ENCODE measurements around the gene PLCL2. TPM values are rescaled to one million over a fixed set of nuclear protein-coding genes. Genes with fewer than 3 reads are reported as not detected.

PLCL2 gene
- polyA plus RNA-seq, 1 experiment, result 1.9 TPM

DNA sequence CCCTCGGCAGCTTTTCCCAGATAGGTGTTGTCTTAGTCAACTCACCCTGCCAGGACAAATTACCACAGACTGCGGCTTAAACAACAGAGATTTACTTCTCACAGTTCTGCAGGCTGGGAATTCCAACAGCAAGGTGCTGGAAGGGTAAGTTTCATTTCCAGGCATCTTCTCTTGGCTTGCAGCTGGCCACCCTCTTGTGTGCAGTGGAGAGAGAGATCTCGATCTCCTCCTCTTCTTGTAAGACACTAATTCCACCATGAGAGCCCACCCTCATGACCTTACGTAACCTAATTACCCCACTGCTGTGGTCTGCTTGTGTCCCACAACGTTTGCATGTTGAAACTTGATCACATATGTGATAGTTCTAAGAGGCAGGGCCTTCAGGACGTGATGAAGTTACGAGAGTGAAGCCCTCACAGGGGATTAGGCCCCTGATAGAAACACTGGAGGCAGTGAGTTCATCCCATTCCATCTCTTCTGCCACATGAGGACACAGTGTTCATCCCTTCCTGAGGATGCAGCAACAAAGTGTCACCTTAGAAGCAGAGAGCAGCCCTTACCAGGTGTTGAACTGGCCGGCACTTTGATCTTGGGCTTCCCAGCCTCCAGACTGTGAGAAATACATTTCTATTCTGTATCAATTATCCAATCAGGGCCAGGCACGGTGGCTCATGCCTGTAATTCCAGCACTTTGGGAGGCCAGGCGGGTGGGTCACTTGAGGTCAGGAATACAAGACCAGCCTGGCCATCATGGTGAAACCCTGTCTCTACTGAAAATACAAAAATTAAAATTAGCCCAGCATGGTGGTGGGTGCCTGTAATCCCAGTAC, 247.7 kb downstream of the PLCL2 start:
- Histone ChIP-seq H3K27me3 (ENCODE audit: control insufficient read depth, insufficient read depth, low read length) (no peaks in the 10 kb centered on the region), H3K36me3 (ENCODE audit: control insufficient read depth, insufficient read depth, low read length) (no peaks in the 10 kb centered on the region), H3K4me3 (ENCODE audit: low read depth, low read length) (no peak overlapping the region)
- no peak for DNase-seq (ENCODE audit: low read depth)
- CTCF ChIA-PET, result no interaction called here
- TF ChIP-seq, protein P1, sequence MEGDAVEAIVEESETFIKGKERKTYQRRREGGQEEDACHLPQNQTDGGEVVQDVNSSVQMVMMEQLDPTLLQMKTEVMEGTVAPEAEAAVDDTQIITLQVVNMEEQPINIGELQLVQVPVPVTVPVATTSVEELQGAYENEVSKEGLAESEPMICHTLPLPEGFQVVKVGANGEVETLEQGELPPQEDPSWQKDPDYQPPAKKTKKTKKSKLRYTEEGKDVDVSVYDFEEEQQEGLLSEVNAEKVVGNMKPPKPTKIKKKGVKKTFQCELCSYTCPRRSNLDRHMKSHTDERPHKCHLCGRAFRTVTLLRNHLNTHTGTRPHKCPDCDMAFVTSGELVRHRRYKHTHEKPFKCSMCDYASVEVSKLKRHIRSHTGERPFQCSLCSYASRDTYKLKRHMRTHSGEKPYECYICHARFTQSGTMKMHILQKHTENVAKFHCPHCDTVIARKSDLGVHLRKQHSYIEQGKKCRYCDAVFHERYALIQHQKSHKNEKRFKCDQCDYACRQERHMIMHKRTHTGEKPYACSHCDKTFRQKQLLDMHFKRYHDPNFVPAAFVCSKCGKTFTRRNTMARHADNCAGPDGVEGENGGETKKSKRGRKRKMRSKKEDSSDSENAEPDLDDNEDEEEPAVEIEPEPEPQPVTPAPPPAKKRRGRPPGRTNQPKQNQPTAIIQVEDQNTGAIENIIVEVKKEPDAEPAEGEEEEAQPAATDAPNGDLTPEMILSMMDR (IDR thresholded peaks at IDR 0.05; ENCODE audit: insufficient read depth, low read depth, low read length), result no peak
- POLR2A ChIA-PET, result no interaction called here

DNA sequence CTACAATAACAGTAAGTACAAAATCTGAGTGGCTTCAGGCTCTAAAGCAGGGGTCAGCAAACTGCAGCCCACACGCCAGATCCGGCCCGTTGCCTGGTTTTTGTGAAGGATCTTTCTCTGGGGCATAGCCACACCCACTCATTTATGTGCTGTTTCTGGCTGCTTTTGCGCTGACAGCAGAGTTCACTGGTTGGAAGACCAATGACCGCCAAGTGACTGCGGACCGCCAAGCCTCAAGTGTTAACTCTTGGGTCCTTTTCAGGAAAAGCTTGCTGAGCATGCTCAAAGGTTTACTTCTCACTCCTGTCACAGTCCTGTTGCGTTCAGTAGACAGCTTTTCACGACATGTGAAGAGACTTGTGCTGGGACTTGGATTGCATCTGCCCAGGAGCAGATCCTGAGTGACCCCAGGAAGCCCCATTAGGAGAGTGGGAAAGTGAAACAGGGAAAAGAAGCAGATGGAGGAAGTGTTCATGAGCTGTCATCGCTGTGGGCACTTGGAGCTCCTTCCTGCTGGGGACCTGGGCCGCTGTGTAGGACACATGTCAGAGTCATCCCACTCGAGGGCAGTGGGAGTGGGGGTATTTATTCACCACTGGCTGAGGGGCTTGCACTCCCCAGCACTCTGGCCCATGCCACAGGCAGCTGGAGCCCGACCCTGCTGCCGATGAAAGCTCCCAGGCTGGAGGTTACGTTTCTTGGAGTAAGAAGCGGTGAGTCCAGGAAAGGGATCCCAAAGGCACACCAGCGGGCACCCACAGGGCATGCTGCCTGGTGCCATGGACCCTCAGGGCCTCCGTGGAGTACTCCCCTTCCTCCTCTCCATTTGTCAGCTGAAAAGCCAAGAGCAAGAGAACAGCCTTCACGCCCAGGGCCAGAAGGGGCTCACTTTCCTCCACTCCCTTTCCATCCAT, 249.1 kb downstream of the PLCL2 start:
- DNase-seq (ENCODE audit: low read depth), result no peak
- H3K4me3 ChIP-seq (ENCODE audit: low read depth, low read length), result no peak overlapping the region
- TF ChIP-seq, protein P1 (IDR thresholded peaks at IDR 0.05; ENCODE audit: insufficient read depth, low read depth, low read length), result no peak
- no peaks in the 10 kb centered on the region for H3K36me3 ChIP-seq (ENCODE audit: control insufficient read depth, insufficient read depth, low read length)
- H3K27me3 ChIP-seq (ENCODE audit: control insufficient read depth, insufficient read depth, low read length), result no peaks in the 10 kb centered on the region
- ChIA-PET POLR2A (no interaction called here), CTCF (no interaction called here)

DNA sequence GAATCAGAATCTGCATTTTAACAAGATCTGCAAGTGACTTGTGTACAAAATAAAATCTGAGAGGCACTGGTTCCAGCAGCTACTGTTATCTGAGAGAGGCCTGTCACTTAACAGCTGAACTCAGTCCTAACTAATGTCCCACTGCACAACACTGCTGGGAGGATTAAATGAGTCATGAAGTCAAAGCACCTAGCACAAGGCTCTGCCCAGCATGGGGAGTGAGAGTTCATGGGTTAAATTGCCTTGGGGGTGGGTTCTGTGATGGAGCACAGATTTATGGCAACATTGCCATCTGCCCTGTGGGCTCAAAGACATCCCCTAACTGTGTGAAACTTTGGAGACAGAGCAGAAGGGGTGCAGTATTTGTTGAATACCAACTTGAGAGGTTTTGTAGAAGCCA, 250.9 kb downstream of the PLCL2 start:
- no peak for DNase-seq (ENCODE audit: low read depth)
- ChIA-PET CTCF (no interaction called here), POLR2A (no interaction called here)
- no peak overlapping the region for H3K4me3 ChIP-seq (ENCODE audit: low read depth, low read length)
- no peaks in the 10 kb centered on the region for H3K27me3 ChIP-seq (ENCODE audit: control insufficient read depth, insufficient read depth, low read length)
- TF ChIP-seq, protein P1 (IDR thresholded peaks at IDR 0.05; ENCODE audit: insufficient read depth, low read depth, low read length), result no peak
- no peaks in the 10 kb centered on the region for H3K36me3 ChIP-seq (ENCODE audit: control insufficient read depth, insufficient read depth, low read length)

DNA sequence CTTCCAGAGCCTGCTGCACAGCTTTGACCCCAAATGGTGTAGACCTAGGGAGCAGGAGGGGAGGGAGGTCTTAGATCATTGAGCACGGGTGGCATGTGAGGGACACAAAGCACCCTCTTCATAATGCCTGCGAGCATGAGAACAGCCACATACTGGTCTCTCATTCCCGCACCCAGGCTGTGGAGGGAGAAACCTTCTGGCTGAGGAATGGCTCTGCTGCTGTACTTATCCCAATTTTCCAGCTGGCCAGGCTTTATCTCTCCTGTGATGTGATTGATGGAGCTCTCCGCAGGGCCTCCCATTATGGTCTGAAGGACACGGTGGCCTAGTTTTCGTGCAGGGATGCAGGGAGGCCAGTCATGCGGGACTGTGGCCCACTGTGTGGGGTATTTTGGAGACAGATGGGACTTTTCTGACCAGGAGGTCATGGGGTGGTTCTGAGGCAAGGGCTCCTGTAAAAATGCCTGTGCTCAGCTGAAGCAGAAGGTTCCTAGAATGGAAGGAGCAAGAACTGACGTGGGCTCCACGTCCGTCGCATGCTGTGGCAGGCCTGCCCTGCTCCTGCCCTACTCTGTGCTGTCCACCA, 251.5 kb downstream of the PLCL2 start:
- no peak overlapping the region for H3K4me3 ChIP-seq (ENCODE audit: low read depth, low read length)
- no peaks in the 10 kb centered on the region for H3K27me3 ChIP-seq (ENCODE audit: control insufficient read depth, insufficient read depth, low read length)
- no peak for DNase-seq (ENCODE audit: low read depth)
- no peaks in the 10 kb centered on the region for H3K36me3 ChIP-seq (ENCODE audit: control insufficient read depth, insufficient read depth, low read length)
- CTCF ChIA-PET, result no interaction called here
- TF ChIP-seq, protein P1 (IDR thresholded peaks at IDR 0.05; ENCODE audit: insufficient read depth, low read depth, low read length), result no peak
- POLR2A ChIA-PET, result no interaction called here

DNA sequence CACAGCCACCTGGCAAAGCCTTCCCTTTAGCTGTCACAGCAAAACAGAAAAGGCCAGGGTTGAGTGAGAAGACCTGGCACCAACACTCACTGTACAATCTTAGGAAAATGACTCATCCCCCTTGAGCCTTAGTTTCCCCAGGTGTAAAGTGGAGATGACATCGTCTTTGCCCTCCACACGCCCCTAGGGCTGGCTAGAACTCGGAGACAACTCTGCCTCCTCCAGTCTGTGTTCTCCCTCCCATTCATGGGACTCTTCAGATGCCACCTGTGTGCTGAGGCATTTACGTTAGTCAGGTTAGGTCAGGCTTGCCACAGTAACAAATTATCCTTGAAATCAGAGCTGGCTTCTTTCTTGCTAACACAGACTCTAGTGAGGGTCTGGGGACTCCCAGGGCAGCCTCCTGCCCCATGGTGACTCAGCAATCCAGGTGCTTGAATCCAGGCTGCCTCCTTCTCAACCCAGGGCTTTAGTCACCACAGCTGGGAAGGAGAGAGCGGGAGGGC, 252.6 kb downstream of the PLCL2 start:
- ChIA-PET CTCF (no interaction called here), POLR2A (no interaction called here)
- H3K27me3 ChIP-seq (ENCODE audit: control insufficient read depth, insufficient read depth, low read length), result no peaks in the 10 kb centered on the region; the same call in 1 of the 2 replicates
- no peak overlapping the region for H3K4me3 ChIP-seq (ENCODE audit: low read depth, low read length)
- no peak for DNase-seq (ENCODE audit: low read depth)
- H3K36me3 ChIP-seq (ENCODE audit: control insufficient read depth, insufficient read depth, low read length), result no peaks in the 10 kb centered on the region
- TF ChIP-seq, protein P1 (IDR thresholded peaks at IDR 0.05; ENCODE audit: insufficient read depth, low read depth, low read length), result no peak
